Right lobe of liver (tissue), 4 donors: Measurements from ENCODE around the gene ZNF816.

ENCODE experiments used
- CTCF ChIP-seq, 4 donors: fragments of 200-600 bp in 3 of 4; fragments of 450-650 bp in 1 of 4; IDR thresholded peaks; one replicate each; pipeline versions ENCODE4 v1.5.1 to v1.8.0; 2016 to 2022; ENCODE audit warnings: antibody characterized with exemption in 4 of 4, mild to moderate bottlenecking in 2 of 4
- POLR2A ChIP-seq: fragments of 450-650 bp; IDR thresholded peaks from one replicate; pipeline ENCODE4 v1.6.1; 2017; ENCODE audit warnings: antibody characterized with exemption, mild to moderate bottlenecking
- donor health status: DM: no; HTN: no; CAD: no.
- donor health status: DM: no; HTN: no; CAD: no.
- donor health status: DM: no; HTN: yes; CAD: no.

GRCh38 chr19:52945652-52946321 lies 16.9 kb downstream of the ZNF816 start:
- TF ChIP-seq CTCF (IDR thresholded peaks at IDR 0.05) (no peak), POLR2A (no peak)
